K562 (cell line): ENCODE data around the gene ZAP70. TPM values are rescaled to one million over a fixed set of nuclear protein-coding genes. Genes with fewer than 3 reads are reported as not detected.

ENCODE experiments used
- ADNP ChIP-seq: fragments of 200-800 bp; sonication (Bioruptor generic); IDR thresholded peaks from 2 replicates; pipeline ENCODE4 v1.6.1; 2016; ENCODE audit warnings: missing genetic modification characterization, missing compliant biosample characterization
- ARID3A ChIP-seq: IDR thresholded peaks from 2 replicates; pipeline ENCODE4 v1.6.1; 2012; ENCODE audit warnings: low read depth, low read length, improper control_type of control experiment, borderline replicate concordance
- BHLHE40 ChIP-seq: IDR thresholded peaks from 2 replicates; pipeline ENCODE4 v1.6.1; 2011; ENCODE audit warnings: low read length, improper control_type of control experiment
- CEBPG ChIP-seq, 3 experiments: fragments of 200-800 bp in 1 of 3; sonication (Bioruptor generic) in 1 of 3; sonication (generic) in 1 of 3; formaldehyde crosslinking in 1 of 3; IDR thresholded peaks in 2 of 3; conservative IDR thresholded peaks in 1 of 3; 2 replicates each; pipeline versions ENCODE4 v1.6.1 to v1.8.0; 2016 to 2022; ENCODE audit warnings: missing compliant biosample characterization in 2 of 3, missing genetic modification characterization in 2 of 3, mild to moderate bottlenecking in 1 of 3, missing genetic modification reagents in 1 of 3
- CREB3L1 ChIP-seq: fragments of 450-650 bp; IDR thresholded peaks from 2 replicates; pipeline ENCODE4 v1.6.1; 2014; ENCODE audit warnings: low read depth, mild to moderate bottlenecking, moderate library complexity, borderline replicate concordance
- CTCF ChIP-seq, 3 experiments: IDR thresholded peaks in 2 of 3; conservative IDR thresholded peaks in 1 of 3; 2 replicates each; pipeline ENCODE4 v1.5.1; 2011 to 2012; ENCODE audit warnings: low read length in 3 of 3, mild to moderate bottlenecking in 3 of 3, control low read depth in 2 of 3, improper control_type of control experiment in 1 of 3, inconsistent platforms in 1 of 3, low read depth in 1 of 3, mixed read lengths in 1 of 3, moderate library complexity in 1 of 3; ENCODE audit not compliant: insufficient read depth in 2 of 3
- E4F1 ChIP-seq: fragments of 250-450 bp; sonication (Bioruptor Pico); IDR thresholded peaks from 2 replicates; pipeline ENCODE4 v1.5.0; 2021; ENCODE audit warnings: mild to moderate bottlenecking, borderline replicate concordance
- MED1 ChIP-seq: sonication (generic); formaldehyde crosslinking; IDR thresholded peaks from 2 replicates; pipeline ENCODE4 v1.8.1; 2023; ENCODE audit warnings: missing genetic modification reagents, borderline replicate concordance
- RAD21 ChIP-seq, 2 experiments: fragments of 250-450 bp in 1 of 2; fragments of 450-650 bp in 1 of 2; sonication (Bioruptor Pico) in 1 of 2; formaldehyde crosslinking in 1 of 2; IDR thresholded peaks in 1 of 2; conservative IDR thresholded peaks in 1 of 2; 2 replicates each; pipeline versions ENCODE4 v1.4.0 to v1.8.0; 2020 to 2022; ENCODE audit warnings: mild to moderate bottlenecking in 2 of 2, moderate library complexity in 1 of 2
- RFX1 ChIP-seq: fragments of 450-650 bp; IDR thresholded peaks from 2 replicates; pipeline ENCODE4 v1.6.1; 2016; ENCODE audit warnings: mild to moderate bottlenecking, moderate library complexity
- ZBTB11 ChIP-seq, 3 experiments: fragments of 200-800 bp in 1 of 3; fragments of 250-450 bp in 1 of 3; fragments of 450-650 bp in 1 of 3; sonication (Bioruptor Pico) in 1 of 3; sonication (Bioruptor generic) in 1 of 3; formaldehyde crosslinking in 1 of 3; IDR thresholded peaks; 2 replicates each; pipeline versions ENCODE4 v1.6.1 to v1.8.0; 2016 to 2022; ENCODE audit warnings: mild to moderate bottlenecking in 2 of 3, missing genetic modification characterization in 2 of 3, missing compliant biosample characterization in 1 of 3, moderate library complexity in 1 of 3
- ZC3H11A ChIP-seq: IDR thresholded peaks from 2 replicates; pipeline ENCODE4 v1.6.1; 2012; ENCODE audit warnings: low read depth, low read length, improper control_type of control experiment
- ZNF764 ChIP-seq: fragments of 250-450 bp; sonication (Bioruptor Pico); IDR thresholded peaks from 2 replicates; pipeline ENCODE4 v1.4.0; 2020; ENCODE audit warnings: low read depth, mild to moderate bottlenecking, moderate library complexity
- ZNF766 ChIP-seq: fragments of 200-800 bp; sonication (Bioruptor generic); conservative IDR thresholded peaks from 2 replicates; pipeline ENCODE4 v1.6.1; 2016; ENCODE audit warnings: missing genetic modification characterization, missing compliant biosample characterization
- polyA plus RNA-seq, 8 experiments: library from polyadenylated mRNA; depleted of rRNA in 4 of 8; stranded (reverse) in 5 of 8; unstranded in 3 of 8; fragments of >200 nt; fragmentation: Nextera tagmentation in 2 of 8; fragmentation: Illumina TruSeq in 1 of 8; extraction: Ambion mirVana in 2 of 8; extraction: Trizol in 1 of 8; gene quantifications; 2 replicates each; pipeline versions ENCODE4 v1.2.1 to v1.2.3, GENCODE V29; 2011 to 2014; ENCODE audit warnings: inconsistent platforms in 1 of 8, missing spikeins in 1 of 8
- total RNA-seq, 7 experiments: library from RNA; depleted of rRNA in 6 of 7; stranded (reverse); fragments of >200 nt in 6 of 7; fragmentation: Illumina TruSeq in 2 of 7; extraction: Trizol in 2 of 7; gene quantifications; 2 replicates each; pipeline versions ENCODE4 v1.2.1 to v1.2.3, GENCODE V29; 2011 to 2021; ENCODE audit warnings: low replicate concordance in 1 of 7

Gene ZAP70
- total and polyA plus RNA-seq, 9 of the 15 experiments (the other 6 are each of a cell fraction or from before 2014, with no cell fraction given) = 0.06 to 0.80 (median 0.21) TPM; not detected in 1

GRCh38 chr2:97664636-97664970, 48.8 kb upstream of the ZAP70 start (continued):
- 0 out of 6 replicates have a peak, but pooled peaks of 1 of the 3 experiments have one; percentile 31 for TF ChIP-seq CTCF (IDR thresholded peaks at IDR 0.05 in 2 of 3, conservative IDR thresholded peaks at IDR 0.05 in 1 of 3; ENCODE audit: insufficient read depth in 2 of 3, low read depth in 1 of 3, low read length in 3 of 3)
- no peak for TF ChIP-seq BHLHE40
- no peak for TF ChIP-seq ZBTB11 (CRISPR knock-in tag; IDR thresholded peaks at IDR 0.05)
- no peak for TF ChIP-seq E4F1 (CRISPR knock-in tag)
- TF ChIP-seq MED1 (CRISPR knock-in tag) = no peak
- TF ChIP-seq RAD21 (CRISPR knock-in tag; conservative IDR thresholded peaks at IDR 0.05 in 1 of 2, IDR thresholded peaks at IDR 0.05 in 1 of 2) = peak in 1 of 2 experiments; percentile 4; a peak in 1 of 4 replicates
- TF ChIP-seq ZC3H11A = no peak
- no peak for TF ChIP-seq RFX1
- TF ChIP-seq ZNF764 = peak; percentile 78; the same call in 1 of the 2 replicates
- 0 out of 2 replicates have a peak, but pooled peaks have one; percentile 2 for TF ChIP-seq ARID3A
- 0 out of 2 replicates have a peak, but pooled peaks have one; percentile 19 for TF ChIP-seq CREB3L1
- TF ChIP-seq CEBPG (CRISPR knock-in tag; IDR thresholded peaks at IDR 0.05) = no peak
- TF ChIP-seq CEBPG (tag; conservative IDR thresholded peaks at IDR 0.05 in 1 of 2, IDR thresholded peaks at IDR 0.05 in 1 of 2) = peak in 1 of 2 experiments; percentile 68; a peak in 2 of 4 replicates
- TF ChIP-seq ZNF766 (CRISPR knock-in tag) = 0 out of 2 replicates have a peak, but pooled peaks have one; percentile 17
- TF ChIP-seq ADNP (tag) = peak; percentile 85
